Measurements from ENCODE around the gene FAAP100.
"Not testable (repeated sequence)": the region's sequence is repeated elsewhere in the genome, so short reads cannot be mapped to it uniquely, and the experiment has no call there.

FAAP100 gene

DNA sequence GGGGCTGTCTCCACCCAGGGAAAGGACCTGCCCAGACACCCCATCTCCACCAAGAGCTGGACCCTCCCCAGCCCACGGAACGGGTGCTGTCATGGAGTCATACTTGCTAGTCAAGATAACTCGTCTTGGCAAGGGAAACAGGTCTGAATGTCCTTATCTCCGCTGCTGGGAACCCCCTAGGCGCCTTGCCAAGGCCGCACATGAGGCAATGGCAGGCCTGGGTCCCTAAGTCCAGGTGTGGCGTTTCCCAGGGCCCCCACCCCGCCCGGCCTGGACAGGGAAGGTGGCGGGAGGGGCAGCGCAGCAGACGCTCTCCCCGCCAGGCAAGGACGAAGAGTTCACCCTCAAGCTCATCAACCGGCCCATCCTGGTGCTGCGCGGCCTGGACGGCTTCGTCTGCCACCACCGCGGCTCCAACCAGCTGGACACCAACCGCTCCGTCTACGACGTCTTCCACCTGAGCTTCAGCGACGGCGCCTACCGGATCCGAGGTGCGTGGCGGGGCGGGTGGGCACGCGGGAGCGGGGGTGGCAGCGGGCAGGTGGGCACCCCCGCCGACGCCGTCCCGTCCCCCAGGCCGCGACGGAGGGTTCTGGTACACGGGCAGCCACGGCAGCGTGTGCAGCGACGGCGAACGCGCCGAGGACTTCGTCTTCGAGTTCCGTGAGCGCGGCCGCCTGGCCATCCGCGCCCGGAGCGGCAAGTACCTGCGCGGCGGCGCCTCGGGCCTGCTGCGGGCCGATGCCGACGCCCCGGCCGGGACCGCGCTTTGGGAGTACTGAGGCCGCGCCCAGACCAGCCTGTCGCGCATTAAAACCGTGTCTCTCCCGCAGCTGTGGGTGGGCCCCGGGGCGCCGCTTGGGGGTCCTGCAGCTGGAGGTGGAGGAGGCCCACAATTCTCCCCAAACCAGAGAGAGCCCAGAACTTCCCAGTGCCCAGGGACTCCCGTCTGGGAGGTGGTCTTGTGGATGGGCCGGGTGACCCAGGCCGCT, 15.6 kb downstream of the FAAP100 start:
- no peak for DNase-seq

GRCh38 chr17:81535480-81536298, 16.5 kb downstream of the FAAP100 start:
- no peak for DNase-seq

- DNase-seq: no peak
Observed at GRCh38 chr17:81535007-81535328, 17.2 kb downstream of the FAAP100 start.

- DNase-seq: no peak
Observed at GRCh38 chr17:81534157-81535006, 17.8 kb downstream of the FAAP100 start.

DNA sequence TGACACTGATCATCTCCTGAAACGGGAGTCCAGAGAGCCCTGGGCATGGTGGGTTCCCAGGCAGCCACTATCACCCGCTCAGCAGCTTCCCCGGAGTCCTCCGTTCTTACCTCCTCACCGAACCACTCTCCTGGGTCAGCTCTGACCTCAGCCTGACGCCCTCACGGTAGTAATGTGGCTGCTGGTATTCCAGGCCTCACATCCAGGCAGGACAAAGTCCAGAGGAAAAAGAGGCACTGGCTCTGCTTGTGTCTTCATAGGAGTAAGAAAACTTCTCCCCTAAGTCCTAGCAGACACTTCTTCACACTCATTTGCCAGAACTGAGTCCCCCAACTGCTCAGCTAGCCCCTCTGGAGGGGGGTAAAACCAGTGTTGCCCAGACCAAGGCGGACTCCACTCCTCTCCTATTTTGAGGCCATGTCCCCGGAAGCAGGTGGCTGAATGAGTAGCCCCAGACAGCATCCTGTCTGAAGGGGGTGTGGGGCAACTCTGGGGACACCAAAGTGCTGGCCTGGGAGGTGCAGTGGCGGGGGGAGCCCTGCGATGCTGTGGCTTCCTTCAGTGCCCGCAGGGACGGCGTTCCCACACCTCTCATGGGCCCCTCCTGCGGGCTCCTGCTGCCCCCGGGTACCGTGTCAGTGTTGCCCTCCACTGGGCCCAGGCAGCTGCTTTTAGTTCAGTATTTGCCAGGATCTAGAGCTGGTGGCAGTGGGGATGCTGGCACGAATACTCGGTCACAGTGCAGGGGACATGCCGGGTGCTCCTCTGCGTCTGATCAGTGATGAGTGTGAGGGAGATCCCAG, 18.6 kb downstream of the FAAP100 start:
- DNase-seq: no peak

DNA sequence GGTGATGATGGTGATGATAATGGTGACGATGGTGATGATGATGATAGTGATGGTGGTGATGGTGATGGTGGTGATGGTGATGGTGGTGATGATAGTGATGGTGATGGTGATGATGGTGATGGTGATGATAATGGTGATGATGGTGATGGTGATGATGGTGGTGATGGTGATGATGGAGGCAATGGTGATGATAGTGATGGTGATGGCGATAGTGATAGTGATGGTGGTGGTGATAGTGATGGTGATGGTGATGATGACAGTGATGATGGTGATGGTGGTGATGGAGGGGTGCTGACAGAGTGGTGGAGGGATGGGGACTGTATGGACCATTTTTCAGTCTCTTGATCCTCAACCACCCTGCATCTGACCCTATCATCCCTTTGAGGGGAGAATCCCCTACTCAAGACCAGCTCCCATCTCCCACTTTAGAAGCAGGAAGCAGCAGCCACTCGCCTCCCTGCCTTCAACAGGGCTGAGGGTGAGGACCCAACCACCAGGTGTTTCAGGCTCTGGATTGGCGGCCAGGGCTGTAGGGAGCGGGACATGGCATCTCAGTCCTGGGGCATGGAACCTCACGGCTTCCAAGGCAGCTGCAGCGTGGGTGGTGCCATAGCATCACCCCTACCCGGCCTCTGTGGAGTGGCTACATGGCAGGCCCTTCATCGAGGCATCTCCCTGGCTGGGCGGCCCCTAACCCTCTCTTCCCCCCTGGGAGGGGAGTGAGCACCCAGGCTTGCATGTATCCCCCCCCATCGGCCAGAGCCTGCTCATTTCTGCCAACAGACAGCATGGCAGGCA, 19.5 kb downstream of the FAAP100 start:
- DNase-seq: no peak

GRCh38 chr17:81531998-81532404, 20.2 kb downstream of the FAAP100 start:
- DNase-seq: not testable (repeated sequence)

DNA sequence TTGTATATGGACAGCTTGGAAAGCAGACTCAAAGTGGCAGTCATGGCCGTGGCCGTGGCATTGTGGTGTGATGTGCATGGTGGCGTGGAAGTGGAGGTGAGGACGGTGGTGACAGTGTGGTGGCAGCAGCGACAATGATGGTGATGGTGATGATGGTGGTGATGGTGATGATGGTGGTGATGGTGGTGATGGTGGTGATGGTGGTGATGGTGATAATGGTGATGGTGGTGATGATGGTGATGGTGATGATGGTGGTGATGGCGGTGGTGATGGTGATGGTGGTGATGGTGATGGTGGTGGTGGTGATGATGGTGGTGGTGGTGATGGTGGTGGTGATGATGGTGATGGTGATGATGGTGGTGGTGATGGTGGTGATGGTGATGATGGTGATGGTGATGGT, 21.1 kb downstream of the FAAP100 start:
- not testable (repeated sequence) for DNase-seq

DNA sequence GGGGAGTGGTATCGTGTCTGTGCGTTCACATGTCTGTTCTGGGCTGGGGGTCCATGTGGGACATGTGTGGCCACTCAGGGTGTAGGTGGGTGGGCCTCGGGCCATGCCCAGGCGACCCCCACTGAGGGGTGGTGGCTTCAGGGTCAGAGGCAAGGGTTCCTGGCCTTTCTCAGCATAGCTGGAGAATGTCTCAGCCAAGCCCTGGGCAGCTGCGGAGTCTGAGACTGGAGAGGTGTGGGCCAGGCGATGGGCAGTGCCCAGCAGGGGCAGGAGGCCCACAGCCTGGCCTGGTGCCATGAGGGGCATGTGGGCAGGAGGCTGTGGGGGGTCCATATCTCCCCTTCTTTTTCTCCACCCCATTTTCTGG, 22.7 kb downstream of the FAAP100 start:
- no peak for DNase-seq

DNA sequence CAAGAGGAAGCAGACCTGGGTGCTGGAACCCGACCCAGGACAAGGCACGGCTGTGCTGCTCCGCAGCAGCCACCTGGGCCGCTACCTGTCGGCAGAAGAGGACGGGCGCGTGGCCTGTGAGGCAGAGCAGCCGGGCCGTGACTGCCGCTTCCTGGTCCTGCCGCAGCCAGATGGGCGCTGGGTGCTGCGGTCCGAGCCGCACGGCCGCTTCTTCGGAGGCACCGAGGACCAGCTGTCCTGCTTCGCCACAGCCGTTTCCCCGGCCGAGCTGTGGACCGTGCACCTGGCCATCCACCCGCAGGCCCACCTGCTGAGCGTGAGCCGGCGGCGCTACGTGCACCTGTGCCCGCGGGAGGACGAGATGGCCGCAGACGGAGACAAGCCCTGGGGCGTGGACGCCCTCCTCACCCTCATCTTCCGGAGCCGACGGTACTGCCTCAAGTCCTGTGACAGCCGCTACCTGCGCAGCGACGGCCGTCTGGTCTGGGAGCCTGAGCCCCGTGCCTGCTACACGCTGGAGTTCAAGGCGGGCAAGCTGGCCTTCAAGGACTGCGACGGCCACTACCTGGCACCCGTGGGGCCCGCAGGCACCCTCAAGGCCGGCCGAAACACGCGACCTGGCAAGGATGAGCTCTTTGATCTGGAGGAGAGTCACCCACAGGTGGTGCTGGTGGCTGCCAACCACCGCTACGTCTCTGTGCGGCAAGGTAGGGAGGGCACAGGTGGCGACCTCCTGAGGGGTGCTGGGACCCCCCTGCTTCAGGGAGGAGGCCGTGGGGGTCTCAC, 23.3 kb downstream of the FAAP100 start:
- no peak for DNase-seq

GRCh38 chr17:81528384-81528650, 23.8 kb downstream of the FAAP100 start:
- DNase-seq: no peak

- DNase-seq: no peak
Observed at GRCh38 chr17:81527591-81528383, 24.4 kb downstream of the FAAP100 start, which contains the start of gene FSCN2. Gene FSCN2 (plus strand): TSS chr17:81528377. CDS start chr17:81528532, 155 bp downstream.

- DNase-seq: no peak
Observed at GRCh38 chr17:81526662-81527571, 25.2 kb downstream of the FAAP100 start.

DNA sequence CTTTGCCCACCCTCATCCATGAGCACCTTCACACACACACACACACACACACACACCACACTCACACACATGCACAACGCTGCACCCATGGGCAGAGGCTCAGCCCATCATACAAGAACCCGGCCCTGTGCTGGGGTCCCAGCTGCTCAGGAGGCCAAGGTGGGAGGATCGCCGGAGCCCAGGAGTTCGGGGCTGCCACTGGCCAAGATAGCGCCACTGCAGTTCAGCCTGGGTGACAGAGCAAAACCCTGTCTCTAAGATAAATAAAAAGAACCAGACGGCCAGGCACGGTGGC, 27.3 kb downstream of the FAAP100 start:
- no peak for DNase-seq

- DNase-seq: no peak
Observed at GRCh38 chr17:81524039-81524864, 27.9 kb downstream of the FAAP100 start.

GRCh38 chr17:81523402-81524038, 28.6 kb downstream of the FAAP100 start:
- no peak for DNase-seq
